CD4-positive, alpha-beta memory T cell (primary cell): ENCODE results near the gene FBXO40. TPM values are rescaled to one million over a fixed set of nuclear protein-coding genes. Genes with fewer than 3 reads are reported as not detected.

Experiments used
- polyA plus RNA-seq, 2 donors: library from polyadenylated mRNA; unstranded; fragments of 300-500 nt; fragmentation: Illumina TruSeq; gene quantifications; one replicate each; pipeline ENCODE4 v1.2.3, GENCODE V29; 2021
- total RNA-seq, 2 experiments: library from RNA; stranded (reverse); gene quantifications; one replicate each; pipeline ENCODE4 v1.2.3, GENCODE V29; 2021

FBXO40 gene
- total and polyA plus RNA-seq, 4 experiments from 2014 or later = 0.08 TPM; not detected in 3

Other genes starting within 250 kb of the FBXO40 start
- gene POLQ, start 47.4 kb upstream of the FBXO40 start, total RNA-seq = under 1 TPM; 0.28 to 0.35 TPM
- under 1 TPM; 0.11 to 0.32 TPM for gene POLQ, start 47.4 kb upstream of the FBXO40 start, polyA plus RNA-seq
- not detected for gene ARGFX, start 25.4 kb upstream of the FBXO40 start, total RNA-seq
- gene ARGFX, start 25.4 kb upstream of the FBXO40 start, polyA plus RNA-seq = not detected
- 100 to 1,000 TPM; 336 TPM for gene HCLS1, start 67.5 kb downstream of the FBXO40 start, total RNA-seq
- 100 to 1,000 TPM; 441 to 503 TPM for gene HCLS1, start 67.5 kb downstream of the FBXO40 start, polyA plus RNA-seq
- gene GOLGB1, start 156.4 kb downstream of the FBXO40 start, total RNA-seq = 10 to 100 TPM; 45.7 to 49.3 TPM
- 10 to 100 TPM in 1 of 2 donors, 1 to 10 TPM in 1; 1.3 to 19.0 TPM for gene GOLGB1, start 156.4 kb downstream of the FBXO40 start, polyA plus RNA-seq
- 10 to 100 TPM; 37.9 to 38.2 TPM for gene IQCB1, start 241.7 kb downstream of the FBXO40 start, total RNA-seq
- 10 to 100 TPM; 18.7 to 22.3 TPM for gene IQCB1, start 241.7 kb downstream of the FBXO40 start, polyA plus RNA-seq
- gene EAF2, start 241.8 kb downstream of the FBXO40 start, total RNA-seq = 1 to 10 TPM; 5.7 to 6.3 TPM
- 10 to 100 TPM; 11.3 to 21.2 TPM for gene EAF2, start 241.8 kb downstream of the FBXO40 start, polyA plus RNA-seq